ENCODE measurements around the gene CDHR3.
"Not testable (repeated sequence)": the region's sequence is repeated elsewhere in the genome, so short reads cannot be mapped to it uniquely, and the experiment has no call there.

The CDHR3 gene

DNA sequence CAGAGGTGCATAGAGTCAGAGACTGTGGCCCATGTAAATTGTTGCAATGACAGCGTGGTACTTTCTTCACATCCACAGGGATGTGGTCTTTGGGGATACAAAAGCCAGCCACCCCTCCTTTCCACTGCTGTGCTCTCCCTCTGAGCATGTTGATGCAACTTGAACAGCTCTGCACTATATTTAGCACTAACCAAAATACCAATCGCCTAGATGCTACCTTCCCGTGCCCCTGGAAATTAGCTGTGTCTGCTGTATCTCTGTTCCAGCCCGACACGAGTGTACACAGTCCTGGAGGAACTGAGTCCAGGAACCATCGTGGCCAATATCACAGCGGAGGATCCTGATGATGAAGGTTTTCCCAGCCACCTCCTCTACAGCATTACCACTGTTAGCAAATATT, 38.1 kb downstream of the CDHR3 start:
- no peak for DNase-seq

DNA sequence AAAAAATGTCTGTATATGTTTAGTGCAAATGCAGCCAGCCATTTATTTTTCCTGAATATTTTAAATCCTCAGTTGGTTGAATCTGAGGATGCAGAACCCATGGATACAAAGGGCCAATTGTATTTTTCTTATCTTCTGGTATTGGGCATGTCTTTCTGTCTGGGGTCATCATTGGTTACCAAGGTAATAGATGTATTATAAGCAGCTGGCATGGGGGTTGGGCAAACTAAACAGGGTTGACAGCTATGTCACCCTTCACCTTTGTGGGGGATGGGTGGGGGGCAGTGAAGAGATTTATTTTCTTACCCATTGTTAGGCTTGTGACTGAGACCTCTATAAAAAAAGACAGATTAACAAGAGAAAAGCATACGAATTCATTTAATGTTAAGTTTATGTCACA, 38.8 kb downstream of the CDHR3 start:
- no peak for DNase-seq

GRCh38 chr7:106003525-106004064, 40.5 kb downstream of the CDHR3 start:
- DNase-seq: no peak

DNA sequence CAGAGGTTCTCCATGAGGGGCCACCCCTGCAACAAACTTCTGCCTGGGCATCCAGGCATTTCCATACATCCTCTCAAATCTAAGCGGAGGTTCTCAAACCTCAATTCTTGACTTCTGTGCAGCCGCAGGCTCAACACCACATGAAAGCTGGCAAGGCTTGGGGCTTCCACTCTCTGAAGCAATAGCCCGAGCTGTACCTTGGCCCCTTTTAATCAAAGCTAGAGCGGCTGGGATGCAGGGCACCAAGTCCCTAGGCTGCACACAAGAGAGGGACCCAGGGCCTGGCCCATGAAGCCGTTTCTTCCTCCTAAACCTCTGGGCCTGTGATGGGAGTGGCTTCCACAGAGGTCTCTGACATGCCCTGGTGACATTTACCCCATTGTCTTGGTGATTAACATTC, 43.8 kb downstream of the CDHR3 start:
- DNase-seq: no peak

DNA sequence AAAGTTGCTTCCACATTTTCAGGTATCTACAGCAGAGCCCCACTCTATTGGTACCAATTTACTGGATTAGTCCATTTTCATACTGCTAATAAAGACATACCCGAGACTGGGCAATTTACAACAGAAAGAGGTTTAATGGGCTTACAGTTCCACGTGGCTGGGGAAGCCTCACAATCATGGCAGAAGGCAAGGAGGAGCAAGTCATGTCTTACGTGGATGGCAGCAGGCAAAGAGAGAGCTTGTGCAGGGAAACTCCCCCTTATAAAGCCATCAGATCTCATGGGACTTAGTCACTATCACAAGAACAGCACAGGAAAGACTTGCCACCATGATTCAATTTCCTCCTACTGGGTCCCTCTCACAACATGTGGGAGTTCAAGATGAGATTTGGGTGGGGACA, 44.7 kb downstream of the CDHR3 start:
- DNase-seq: not testable (repeated sequence)

DNA sequence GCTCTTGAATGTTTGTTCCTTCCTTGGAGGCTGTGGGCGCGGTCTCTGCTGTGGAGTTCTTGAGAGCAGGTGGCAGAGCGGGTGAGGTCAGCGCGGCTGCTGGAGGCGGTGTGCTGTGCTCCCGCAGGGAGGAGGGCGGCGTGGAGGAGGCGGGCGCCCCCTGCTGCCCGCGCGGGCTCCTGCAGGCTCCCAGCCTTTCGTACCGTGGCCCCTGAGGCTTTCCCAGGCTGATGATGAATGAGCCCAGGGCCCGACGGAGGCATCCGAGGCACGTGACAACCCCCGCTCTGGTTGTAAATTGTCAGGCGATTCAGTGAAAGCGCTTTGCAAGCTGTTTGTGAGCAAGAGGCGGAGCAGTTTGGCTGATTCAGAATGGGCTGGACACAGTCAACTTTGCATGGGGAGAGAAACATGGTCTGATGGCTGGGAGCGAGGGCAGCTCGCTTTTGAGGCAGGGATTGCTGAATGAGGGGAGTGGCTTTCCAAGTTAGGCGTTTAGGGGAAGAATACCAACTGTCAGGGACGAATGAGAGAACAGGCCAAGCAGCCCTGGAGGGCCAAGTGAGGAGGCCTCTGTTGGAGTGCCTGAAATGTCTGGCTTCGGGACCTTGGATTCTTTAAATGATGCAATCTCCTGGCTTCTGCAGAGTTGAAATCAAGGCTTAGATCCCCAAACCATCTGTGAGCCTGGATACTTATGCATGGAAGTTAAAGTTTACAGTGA, 46.6 kb downstream of the CDHR3 start:
- DNase-seq: peak; percentile 59 to 86

GRCh38 chr7:106010331-106010730, 47.3 kb downstream of the CDHR3 start:
- peak in 1 of 2 experiments; percentile 35 for DNase-seq

DNA sequence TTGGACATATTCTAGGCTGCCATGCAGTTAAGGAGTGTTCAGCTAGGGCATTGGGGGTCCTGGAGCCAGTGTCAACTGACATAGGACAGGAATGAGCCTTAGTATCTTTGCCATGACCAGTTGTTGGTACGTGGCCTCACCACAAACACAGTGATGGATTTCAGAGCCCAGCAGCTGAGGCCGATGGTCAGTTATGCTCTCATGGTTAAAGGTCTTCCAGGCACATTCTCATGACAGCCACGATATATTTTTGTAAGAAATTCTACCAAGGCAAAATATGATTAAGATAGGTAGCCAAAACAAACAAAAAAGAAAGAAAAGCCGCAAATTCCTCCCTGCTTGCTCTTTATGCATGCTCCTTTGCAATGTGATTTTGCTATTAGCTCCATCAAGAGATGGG, 47.8 kb downstream of the CDHR3 start:
- no peak for DNase-seq

DNA sequence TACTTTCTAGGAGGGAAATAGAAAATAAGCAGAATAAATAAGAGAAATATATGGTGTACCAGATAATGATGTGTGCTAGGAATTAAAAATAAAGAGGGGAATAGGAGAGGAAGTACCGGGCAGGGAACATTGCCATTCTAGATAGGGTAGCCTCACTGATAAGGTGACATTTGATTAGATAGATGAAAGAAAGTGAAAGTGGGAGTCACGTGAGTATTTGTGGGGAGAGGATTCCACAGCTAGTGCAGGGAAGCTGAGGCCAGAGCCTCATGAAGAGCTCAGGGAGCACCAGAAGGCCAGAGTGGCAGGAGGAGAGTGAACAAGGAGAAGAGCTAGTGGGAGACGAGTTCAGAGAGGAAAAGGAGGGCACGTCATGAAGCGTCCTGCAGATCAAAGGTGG, 49.1 kb downstream of the CDHR3 start:
- no peak for DNase-seq

- no peak for DNase-seq
These were observed 49.9 kb downstream of the CDHR3 start for GRCh38 chr7:106012935-106013439.

DNA sequence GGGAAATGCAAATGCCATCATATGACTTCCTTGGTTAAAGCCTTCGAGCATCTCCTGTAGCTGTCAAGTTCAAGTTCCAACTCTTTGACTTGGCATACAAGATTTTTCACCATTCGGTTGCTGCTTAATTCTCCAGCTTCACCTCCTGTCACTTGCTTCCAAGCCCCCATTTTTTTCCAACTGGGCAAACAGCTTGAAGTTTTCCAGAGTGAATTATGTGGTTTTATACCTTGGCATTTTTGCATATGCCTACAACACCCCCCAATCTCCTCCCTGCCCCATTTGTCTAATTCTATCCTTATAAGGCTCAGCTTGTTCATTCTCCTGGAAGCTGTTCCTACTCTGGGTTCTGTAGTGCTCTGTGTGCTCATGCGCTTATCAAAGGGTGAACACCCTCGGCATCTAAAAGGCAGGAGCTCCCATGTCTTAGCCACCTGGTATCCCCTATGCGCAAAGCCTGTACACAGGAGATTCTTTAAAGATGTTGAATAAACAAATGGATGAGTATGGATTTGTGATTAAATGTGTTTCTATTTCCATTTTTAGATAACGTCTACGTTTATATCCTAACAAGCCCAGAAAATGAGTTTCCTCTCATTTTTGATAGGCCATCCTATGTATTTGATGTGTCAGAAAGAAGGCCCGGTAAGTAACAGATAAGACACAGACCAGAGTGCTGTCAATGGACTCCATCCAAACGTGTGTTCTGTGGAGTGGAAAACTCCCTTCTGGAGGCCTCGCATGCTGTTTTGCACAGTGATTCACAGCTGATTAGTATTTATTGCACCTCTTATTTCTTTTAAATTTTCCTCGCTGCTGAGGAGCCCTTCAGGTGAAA, 52.5 kb downstream of the CDHR3 start:
- peak; percentile 42 to 75 for DNase-seq

DNA sequence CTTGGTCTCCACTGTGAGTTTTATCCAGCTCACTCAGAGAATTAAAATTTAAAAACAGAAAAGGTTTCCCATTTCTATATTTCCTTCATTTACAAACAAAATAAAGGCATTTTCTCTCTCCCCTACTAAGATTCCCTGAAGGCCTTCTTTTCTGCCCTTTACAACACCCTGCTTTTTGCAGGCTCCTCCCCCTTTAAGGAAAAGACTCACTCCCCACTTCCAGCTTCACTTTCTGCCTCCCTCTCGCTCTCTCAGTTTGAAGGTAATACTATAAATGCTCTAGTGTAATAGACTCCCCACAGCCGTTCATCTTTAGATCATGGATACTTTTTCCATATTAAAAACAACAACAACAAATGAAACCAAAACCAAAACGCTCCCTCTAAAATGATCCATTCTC, 53.3 kb downstream of the CDHR3 start:
- no peak for DNase-seq

DNA sequence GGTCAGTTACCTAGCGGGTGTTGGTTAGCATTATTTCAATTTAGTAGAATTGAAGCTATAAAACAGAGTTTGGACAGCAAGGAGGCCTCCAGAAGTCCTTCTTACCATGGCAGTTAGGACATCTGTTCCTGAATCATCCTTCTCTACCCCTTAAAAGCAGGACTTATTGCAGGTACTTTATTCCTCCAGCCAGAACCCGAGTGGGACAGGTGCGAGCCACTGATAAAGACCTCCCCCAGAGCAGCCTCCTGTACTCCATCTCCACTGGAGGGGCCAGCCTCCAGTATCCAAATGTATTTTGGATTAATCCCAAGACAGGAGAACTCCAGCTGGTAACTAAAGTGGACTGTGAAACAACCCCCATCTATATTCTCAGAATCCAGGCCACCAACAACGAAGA, 54.6 kb downstream of the CDHR3 start:
- DNase-seq: peak in 1 of 2 experiments; percentile 23

DNA sequence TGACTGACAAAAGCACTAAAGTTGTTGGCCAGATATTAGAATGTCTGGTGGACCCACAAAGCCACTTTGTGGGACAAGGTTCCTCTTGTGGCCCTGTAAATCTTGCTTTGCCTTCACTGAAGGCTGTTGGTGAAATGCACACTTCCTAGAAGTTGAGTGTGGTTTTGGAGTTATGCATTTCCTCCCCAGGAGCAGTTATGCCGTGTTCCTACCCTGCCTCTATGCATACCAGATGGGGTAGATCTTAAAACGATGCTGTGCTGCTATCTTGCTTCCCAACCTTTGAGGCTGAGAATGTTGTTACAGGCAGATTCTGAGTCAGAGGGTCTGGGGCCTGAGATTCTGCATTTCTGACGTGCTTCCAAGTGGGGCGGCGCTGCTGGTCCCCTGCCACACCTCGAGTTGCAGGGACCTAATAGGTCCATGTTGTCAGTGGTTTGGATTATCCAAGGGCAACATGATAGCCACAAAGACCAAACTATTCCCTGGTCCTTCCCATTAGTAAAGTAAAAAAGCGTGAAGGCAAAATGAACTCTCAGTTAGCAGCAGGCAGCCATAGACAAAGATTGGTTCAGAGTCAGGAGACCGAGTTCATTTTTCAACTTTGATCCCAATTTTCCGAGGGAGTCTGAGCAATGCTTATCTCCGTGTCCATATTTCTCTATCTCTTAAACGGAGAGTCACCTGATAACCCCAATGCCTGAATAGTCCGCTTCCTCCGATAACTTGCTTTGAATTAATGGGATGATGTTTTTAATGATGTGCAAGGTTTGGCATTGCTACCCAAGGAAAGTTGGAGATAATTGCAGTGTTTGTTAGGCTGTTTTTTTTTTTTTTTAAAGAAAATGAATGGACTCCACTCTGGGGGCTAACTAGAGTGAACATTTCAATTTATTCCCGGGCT, 55.8 kb downstream of the CDHR3 start:
- no peak for DNase-seq

DNA sequence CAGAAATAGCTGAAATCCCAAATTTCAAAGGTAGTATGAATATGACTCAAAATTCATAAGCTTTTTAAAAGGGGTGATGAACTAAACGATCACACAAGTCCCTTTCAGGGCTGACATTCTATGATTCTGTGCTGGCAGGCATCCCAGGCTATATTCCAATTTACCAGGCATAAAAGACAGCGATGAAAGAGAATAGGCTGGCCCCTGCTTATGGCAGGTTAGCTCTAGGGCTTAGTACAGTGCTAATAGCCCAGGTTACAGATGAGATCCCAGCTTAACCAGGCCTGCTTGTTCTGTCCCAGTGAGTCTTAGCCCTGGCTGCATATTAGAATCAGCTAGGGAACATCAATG, 56.4 kb downstream of the CDHR3 start:
- peak in 1 of 2 experiments; percentile 73 for DNase-seq

GRCh38 chr7:106021151-106022067, 58.3 kb downstream of the CDHR3 start:
- DNase-seq: peak; percentile 87 to 93

DNA sequence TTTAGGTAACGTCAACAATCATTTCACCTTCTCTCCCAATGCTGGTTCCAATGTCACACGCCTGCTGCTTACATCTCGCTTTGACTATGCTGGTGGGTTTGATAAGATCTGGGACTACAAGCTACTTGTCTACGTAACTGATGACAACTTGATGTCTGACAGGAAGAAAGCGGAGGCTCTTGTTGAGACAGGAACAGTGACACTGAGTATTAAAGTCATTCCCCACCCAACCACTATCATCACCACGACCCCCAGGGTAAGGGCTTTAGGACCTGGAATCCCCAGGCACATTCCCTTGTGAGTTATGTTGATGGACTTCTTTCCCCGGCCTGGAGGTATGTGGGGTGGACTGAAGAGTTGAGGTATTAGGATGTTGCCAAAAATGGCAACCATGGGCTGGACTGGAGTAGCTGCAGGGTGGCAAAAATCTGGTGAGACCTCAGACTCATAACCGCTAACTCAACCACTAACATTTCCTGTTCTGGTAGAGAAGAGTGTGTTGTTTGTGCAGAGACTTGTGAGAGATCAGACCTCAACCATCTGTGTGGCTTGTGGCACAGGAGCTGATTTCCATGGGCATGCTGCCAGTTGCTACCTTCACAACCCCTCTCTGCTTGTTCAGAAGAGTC, 59.2 kb downstream of the CDHR3 start:
- DNase-seq: peak in 1 of 2 experiments; percentile 79

DNA sequence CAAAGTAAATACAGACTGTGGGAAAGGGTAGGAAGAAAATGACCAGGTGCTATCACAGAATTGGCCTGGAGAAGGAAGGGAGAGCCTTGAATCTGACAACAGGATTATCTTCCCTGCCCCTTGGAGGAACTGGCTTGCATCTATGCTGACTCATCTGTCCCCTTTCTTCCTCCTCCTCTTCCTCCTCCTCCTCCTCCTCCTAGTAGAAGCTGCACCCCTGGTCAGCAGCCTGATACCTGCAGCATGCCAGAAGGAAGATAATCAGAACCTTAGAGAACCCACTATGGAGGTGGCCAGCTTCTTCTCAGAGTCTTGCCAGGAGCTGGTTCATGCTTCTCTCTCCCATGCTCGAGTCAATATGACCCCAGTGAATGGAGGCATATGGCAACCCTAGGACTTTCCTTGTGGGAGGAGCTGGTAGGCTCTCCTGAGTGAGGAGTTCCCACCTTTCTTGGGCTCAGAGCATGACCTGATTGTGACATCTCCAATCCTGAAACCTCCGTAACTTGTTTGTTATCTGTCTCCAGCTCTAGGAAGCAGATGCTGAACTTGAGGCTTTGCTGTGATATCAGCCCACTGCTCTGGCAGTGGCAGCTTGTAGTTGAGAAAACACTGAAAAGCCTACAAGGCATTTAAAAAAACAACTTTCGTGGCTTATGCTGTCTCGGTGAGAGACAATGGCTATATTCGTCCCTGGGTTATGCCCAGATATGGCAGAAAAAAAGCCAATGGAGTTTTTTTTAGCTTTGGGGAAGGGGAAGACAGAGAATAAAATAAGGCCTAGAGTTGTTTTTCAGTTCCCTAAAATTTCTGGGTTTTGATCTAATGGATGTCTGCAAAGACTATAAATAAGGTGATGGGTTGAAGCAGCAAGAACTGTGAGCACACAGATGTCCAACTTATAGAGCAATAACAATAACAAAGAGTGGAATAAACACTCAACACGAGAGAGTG, 60.6 kb downstream of the CDHR3 start:
- no peak for DNase-seq

DNA sequence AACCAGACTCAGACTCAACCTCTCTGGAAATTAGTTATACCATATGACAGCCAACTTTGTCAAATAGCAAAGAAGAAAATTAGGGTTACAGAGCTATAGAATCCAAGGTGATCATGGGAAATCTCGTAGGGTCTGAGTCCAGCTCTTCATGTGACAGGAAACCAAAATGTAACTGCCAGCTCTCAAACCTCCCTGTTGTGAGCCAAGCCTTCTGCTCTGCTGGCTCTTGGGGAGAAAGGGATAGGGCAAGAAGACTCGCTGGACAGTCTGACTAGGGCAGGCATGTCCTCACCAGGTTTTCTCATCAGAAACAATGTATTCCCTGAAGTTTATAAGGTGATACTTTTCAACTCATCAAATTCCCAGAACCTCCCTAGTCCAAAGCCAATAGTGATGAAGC, 63.0 kb downstream of the CDHR3 start:
- DNase-seq: no peak

DNA sequence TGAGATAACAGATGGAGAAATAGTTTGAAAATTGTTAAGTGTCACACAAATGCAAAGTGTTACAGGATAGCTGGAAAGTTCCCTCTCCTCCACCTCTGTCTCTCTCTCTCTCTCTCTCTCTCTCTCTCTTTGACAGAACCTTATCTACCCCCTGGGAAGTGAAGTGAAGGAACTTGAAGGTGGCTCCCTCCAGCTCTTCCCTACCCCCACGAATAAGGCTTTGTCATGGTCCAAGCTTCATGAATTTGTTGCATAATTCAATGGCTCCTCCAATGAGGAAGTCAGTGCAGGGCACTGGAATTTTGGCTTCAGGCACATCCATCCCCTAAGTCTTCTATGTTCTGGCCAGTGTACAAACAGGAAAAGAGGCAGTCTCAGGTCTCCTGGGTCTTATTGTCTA, 66.4 kb downstream of the CDHR3 start:
- DNase-seq: no peak
